Peyer's patch (tissue), 4 donors: Measurements from ENCODE around the gene RAET1G.

ENCODE experiments used
- CTCF ChIP-seq, 6 experiments: fragments of 450-650 bp in 4 of 6; fragments of 200-600 bp in 2 of 6; sonication (generic) in 1 of 6; IDR thresholded peaks; one replicate each; pipeline ENCODE4 v1.5.1; 2017 to 2019; ENCODE audit warnings: antibody characterized with exemption in 6 of 6, mild to moderate bottlenecking in 3 of 6, moderate library complexity in 1 of 6
- POLR2A ChIP-seq, 2 donors: fragments of 450-650 bp; IDR thresholded peaks; one replicate each; pipeline ENCODE4 v1.5.1; 2017; ENCODE audit warnings: antibody characterized with exemption in 2 of 2, mild to moderate bottlenecking in 2 of 2, moderate library complexity in 2 of 2

- TF ChIP-seq CTCF (IDR thresholded peaks at IDR 0.05) (no peak), POLR2A (IDR thresholded peaks at IDR 0.05) (no peak)
These were observed 12.3 kb upstream of the RAET1G start for GRCh38 chr6:149935246-149935645.
